ENCODE data around the gene RPL7A.

The RPL7A gene

DNA sequence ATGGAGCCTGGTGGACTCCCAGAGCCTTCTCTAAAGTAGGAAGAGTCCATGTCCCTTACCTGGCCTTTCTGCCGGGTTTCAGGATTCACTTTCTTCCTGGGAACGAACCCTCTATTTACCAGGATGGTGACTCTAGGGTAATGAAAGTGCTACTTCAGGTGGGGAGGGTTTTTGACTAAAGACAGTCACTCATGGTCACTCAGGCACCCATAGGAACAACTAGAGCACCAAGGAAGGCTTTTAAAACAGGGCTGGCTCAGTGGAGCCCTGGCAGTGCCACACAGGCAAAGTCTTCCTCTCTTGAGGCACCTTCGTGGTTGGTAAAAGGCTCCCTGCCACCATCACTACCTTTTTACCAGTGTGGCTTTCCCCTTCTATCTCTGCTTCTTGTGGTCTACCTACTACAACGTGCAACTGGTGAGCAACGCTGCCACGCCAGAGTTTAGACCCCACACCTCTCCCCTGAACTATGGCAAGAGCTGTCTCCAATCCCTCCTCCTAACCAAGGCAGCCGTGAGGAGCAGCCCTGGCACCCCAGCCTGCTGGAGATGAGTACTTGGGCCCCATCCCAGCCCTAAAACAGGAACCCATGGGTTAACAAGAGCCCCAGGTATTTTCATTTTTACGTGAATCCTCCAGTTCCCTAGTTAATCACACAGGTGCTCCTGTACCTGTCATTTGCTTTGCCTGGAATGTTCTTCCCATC is 4.8 kb downstream of the RPL7A start:
- TF ChIP-seq SIN3A (IDR thresholded peaks at IDR 0.05; ENCODE audit: borderline replicate concordance, insufficient read depth, low read length), result no peak
- TF ChIP-seq FOXP2 (optimal IDR thresholded peaks at IDR 0.05; ENCODE audit: borderline replicate concordance, extremely low read depth, extremely low read length, insufficient read depth), result no peak

DNA sequence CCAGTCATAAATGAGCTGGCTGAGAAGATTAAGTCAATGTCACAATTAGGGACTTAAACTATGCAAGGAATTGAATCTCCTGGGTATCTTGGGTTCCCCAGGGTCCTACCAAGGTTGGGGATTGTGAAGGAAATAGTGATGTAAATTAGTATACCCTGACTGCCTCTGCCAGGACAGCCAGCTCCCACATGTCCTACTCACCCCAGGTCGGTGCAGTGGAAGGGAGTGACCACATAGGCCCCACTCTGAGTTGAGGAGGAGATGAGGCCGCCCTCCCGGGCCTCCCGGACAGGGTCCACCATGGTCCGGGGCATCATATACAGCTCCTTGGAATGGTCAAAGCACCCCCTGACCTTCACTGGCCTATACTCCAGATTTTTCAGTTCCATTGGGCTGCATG is 5.5 kb downstream of the RPL7A start:
- no peak for TF ChIP-seq SIN3A (IDR thresholded peaks at IDR 0.05; ENCODE audit: borderline replicate concordance, insufficient read depth, low read length)
- TF ChIP-seq POLR2AphosphoS5 (IDR thresholded peaks at IDR 0.05; ENCODE audit: low read depth, low read length), result no peak
- TF ChIP-seq FOXP2 (optimal IDR thresholded peaks at IDR 0.05; ENCODE audit: borderline replicate concordance, extremely low read depth, extremely low read length, insufficient read depth), result no peak
- no peak for TF ChIP-seq TAF1 (IDR thresholded peaks at IDR 0.05; ENCODE audit: borderline replicate concordance, insufficient read depth, low read length)
- TF ChIP-seq, protein P1, sequence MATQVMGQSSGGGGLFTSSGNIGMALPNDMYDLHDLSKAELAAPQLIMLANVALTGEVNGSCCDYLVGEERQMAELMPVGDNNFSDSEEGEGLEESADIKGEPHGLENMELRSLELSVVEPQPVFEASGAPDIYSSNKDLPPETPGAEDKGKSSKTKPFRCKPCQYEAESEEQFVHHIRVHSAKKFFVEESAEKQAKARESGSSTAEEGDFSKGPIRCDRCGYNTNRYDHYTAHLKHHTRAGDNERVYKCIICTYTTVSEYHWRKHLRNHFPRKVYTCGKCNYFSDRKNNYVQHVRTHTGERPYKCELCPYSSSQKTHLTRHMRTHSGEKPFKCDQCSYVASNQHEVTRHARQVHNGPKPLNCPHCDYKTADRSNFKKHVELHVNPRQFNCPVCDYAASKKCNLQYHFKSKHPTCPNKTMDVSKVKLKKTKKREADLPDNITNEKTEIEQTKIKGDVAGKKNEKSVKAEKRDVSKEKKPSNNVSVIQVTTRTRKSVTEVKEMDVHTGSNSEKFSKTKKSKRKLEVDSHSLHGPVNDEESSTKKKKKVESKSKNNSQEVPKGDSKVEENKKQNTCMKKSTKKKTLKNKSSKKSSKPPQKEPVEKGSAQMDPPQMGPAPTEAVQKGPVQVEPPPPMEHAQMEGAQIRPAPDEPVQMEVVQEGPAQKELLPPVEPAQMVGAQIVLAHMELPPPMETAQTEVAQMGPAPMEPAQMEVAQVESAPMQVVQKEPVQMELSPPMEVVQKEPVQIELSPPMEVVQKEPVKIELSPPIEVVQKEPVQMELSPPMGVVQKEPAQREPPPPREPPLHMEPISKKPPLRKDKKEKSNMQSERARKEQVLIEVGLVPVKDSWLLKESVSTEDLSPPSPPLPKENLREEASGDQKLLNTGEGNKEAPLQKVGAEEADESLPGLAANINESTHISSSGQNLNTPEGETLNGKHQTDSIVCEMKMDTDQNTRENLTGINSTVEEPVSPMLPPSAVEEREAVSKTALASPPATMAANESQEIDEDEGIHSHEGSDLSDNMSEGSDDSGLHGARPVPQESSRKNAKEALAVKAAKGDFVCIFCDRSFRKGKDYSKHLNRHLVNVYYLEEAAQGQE (IDR thresholded peaks at IDR 0.05; ENCODE audit: insufficient read depth in 1 of 2, low read depth in 2 of 2, low read length in 2 of 2), result no peak

DNA sequence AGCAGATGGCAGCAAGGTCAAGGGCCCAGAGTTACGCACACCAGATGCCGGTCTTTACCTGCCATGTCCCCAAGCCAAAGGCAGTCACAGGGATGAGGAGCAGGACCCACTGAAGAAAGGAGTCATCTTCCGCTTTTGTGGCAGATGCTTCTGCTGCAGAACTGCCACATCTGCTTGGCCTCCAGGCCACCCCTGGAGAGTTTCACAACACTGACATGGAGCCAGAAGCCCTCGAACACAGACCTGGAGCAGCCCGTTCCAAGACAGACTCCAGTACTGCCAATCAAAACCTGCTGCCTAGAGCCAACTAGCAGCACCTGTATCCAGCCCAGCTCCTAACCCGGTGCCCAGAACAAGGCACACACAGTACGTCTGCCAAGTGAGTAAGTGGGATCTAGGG is 6.7 kb downstream of the RPL7A start:
- TF ChIP-seq FOXP2 (optimal IDR thresholded peaks at IDR 0.05; ENCODE audit: borderline replicate concordance, extremely low read depth, extremely low read length, insufficient read depth), result no peak
- no peak for TF ChIP-seq POLR2AphosphoS5 (IDR thresholded peaks at IDR 0.05; ENCODE audit: low read depth, low read length)
- TF ChIP-seq, protein P1 (IDR thresholded peaks at IDR 0.05; ENCODE audit: insufficient read depth in 1 of 2, low read depth in 2 of 2, low read length in 2 of 2), result no peak
- no peak for TF ChIP-seq SIN3A (IDR thresholded peaks at IDR 0.05; ENCODE audit: borderline replicate concordance, insufficient read depth, low read length)

DNA sequence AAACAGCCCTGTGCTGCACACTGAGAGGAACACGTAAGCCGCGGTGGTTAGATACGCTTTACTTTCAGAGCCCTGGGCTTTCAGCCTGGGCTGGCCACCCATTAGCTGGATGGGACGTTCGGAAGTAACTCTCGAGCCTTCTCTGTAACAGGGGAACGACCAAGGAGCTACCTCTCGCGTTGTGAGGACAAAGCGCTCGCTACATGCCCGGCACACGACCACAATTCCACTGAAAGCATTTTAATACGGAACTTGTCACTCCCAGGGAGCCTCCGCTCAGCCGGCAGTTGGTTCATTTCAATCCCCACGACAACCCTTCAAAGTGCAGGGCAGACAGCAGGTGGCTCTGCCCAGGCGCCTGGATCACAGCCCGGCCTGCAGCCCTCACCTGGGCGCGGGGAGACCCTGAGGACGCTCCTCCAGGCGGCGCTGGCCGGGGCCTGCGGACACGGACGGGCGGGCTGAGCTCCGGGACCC is 7.9 kb downstream of the RPL7A start:
- TF ChIP-seq TAF1 (IDR thresholded peaks at IDR 0.05; ENCODE audit: borderline replicate concordance, insufficient read depth, low read length), result no peak
- no peak for TF ChIP-seq FOXP2 (optimal IDR thresholded peaks at IDR 0.05; ENCODE audit: borderline replicate concordance, extremely low read depth, extremely low read length, insufficient read depth)
- no peak for TF ChIP-seq SIN3A (IDR thresholded peaks at IDR 0.05; ENCODE audit: borderline replicate concordance, insufficient read depth, low read length)
- no peak for TF ChIP-seq POLR2AphosphoS5 (IDR thresholded peaks at IDR 0.05; ENCODE audit: low read depth, low read length)
- TF ChIP-seq, protein P1 (IDR thresholded peaks at IDR 0.05; ENCODE audit: insufficient read depth in 1 of 2, low read depth in 2 of 2, low read length in 2 of 2), result no peak

DNA sequence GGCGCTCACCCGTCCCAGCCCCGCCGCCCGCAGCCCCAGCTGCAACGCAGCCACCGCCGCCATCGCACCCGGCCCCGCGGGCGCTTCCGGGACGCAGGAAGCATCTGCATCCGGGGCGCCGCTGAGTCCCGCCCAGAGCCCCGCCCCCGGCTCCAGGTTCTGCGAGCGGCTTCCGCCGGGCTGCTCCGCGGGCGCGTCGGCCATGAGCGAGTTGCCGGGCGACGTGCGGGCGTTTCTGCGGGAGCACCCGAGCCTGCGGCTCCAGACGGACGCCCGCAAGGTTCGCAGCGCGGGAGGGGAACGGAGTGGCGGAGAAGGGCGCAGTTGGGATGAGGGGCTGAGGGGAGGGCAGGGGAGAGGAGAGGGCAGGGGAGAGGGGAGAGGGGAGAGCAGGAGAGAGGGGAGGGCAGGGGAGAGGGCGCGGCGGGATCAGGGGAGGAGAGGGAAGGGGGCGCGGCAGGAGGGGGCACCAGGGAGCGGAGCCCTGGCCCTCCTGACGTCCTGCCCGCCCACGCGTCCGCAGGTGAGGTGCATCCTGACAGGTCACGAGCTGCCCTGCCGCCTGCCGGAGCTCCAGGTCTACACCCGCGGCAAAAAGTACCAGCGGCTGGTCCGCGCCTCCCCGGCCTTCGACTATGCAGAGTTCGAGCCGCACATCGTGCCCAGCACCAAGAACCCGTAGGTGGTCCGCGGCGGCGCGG is 8.5 kb downstream of the RPL7A start, which contains the start of the genes SURF1 and SURF2:
SURF1 (minus strand) TSS at position 97 of the 701 bp plus-strand sequence; CDS start at position 63, 34 bp downstream.
SURF2 (plus strand) TSS at position 160 of the 701 bp plus-strand sequence; CDS start at position 203, 43 bp downstream.
- peak; percentile 39; the same call in 1 of the 2 replicates for TF ChIP-seq SIN3A (IDR thresholded peaks at IDR 0.05; ENCODE audit: borderline replicate concordance, insufficient read depth, low read length)
- TF ChIP-seq POLR2AphosphoS5 (IDR thresholded peaks at IDR 0.05; ENCODE audit: low read depth, low read length), result peak; percentile 80
- no peak for TF ChIP-seq FOXP2 (optimal IDR thresholded peaks at IDR 0.05; ENCODE audit: borderline replicate concordance, extremely low read depth, extremely low read length, insufficient read depth)
- TF ChIP-seq, protein P1 (IDR thresholded peaks at IDR 0.05; ENCODE audit: insufficient read depth in 1 of 2, low read depth in 2 of 2, low read length in 2 of 2), result no peak
- peak; percentile 58; the same call in 1 of the 2 replicates for TF ChIP-seq TAF1 (IDR thresholded peaks at IDR 0.05; ENCODE audit: borderline replicate concordance, insufficient read depth, low read length)

All from PFSK-1 (cell line).